Kasumi-1 (cell line): ENCODE measurements around the gene THNSL1.

Experiments
- DNase-seq, 2 experiments: peaks; one replicate each; lab custom pipeline; 2025; lab: John Stamatoyannopoulos, UW

The THNSL1 gene

GRCh38 chr10:25061125-25061524 lies 44.7 kb downstream of the THNSL1 start:
- no peak for DNase-seq

GRCh38 chr10:25061711-25062449 lies 45.5 kb downstream of the THNSL1 start:
- DNase-seq, result no peak

GRCh38 chr10:25063157-25063556 lies 46.7 kb downstream of the THNSL1 start:
- DNase-seq, result no peak

- no peak for DNase-seq
These were observed 47.2 kb downstream of the THNSL1 start for GRCh38 chr10:25063644-25064043.

GRCh38 chr10:25064401-25064800 lies 48.0 kb downstream of the THNSL1 start:
- DNase-seq, result no peak

- no peak for DNase-seq
These were observed 49.5 kb downstream of the THNSL1 start for GRCh38 chr10:25065761-25066476.

- DNase-seq, result no peak
These were observed 52.0 kb downstream of the THNSL1 start for GRCh38 chr10:25068152-25069058.

GRCh38 chr10:25071227-25071626 lies 54.8 kb downstream of the THNSL1 start:
- no peak for DNase-seq

- no peak for DNase-seq
These were observed 56.4 kb downstream of the THNSL1 start for GRCh38 chr10:25072786-25073185.

- no peak for DNase-seq
These were observed 59.4 kb downstream of the THNSL1 start for GRCh38 chr10:25075825-25076224.
